B cell (primary cell): Measurements from ENCODE around the gene ERN1. TPM values are rescaled to one million over a fixed set of nuclear protein-coding genes. Genes with fewer than 3 reads are reported as not detected.

ENCODE experiments used
- ATAC-seq: fragments of 200-7000 bp; cut with Tn5 transposase; one replicate; pipeline ENCODE4 v1.10.0; 2021; ENCODE audit warnings: low read depth, mild to moderate bottlenecking, moderate number of reproducible peaks, moderate library complexity
- CTCF ChIA-PET: fragments of 350-600 bp; sonication (Branson Sonifier 250); formaldehyde crosslinking; loops from one replicate; lab custom pipeline; 2021; ENCODE audit warnings: antibody characterized with exemption, inconsistent platforms; lab: Charles Lee
- POLR2A ChIA-PET: fragments of 350-600 bp; sonication (Branson Sonifier 250); formaldehyde crosslinking; loops from one replicate; lab custom pipeline; 2021; ENCODE audit warnings: antibody characterized with exemption; lab: Charles Lee
- DNase-seq: peaks from one replicate; pipeline ENCODE4 v3.0.0; 2013
- H2AFZ ChIP-seq: 2 replicates; pipeline ENCODE4 v1.6.1; 2012; ENCODE audit warnings: mild to moderate bottlenecking, low read depth, low read length; ENCODE audit not compliant: insufficient read depth, poor library complexity, severe bottlenecking
- H3K27ac ChIP-seq, 2 donors: 1 replicate in 1 of 2; 2 replicates in 1 of 2; pipeline ENCODE4 v1.5.1; 2012 to 2013; ENCODE audit warnings: low read length in 2 of 2, mild to moderate bottlenecking in 2 of 2, moderate library complexity in 1 of 2
- H3K27me3 ChIP-seq, 4 experiments: fragments of 200-600 bp in 1 of 4; sonication (generic) in 1 of 4; replicated peaks in 1 of 4; 1 replicate in 2 of 4; 2 replicates in 2 of 4; pipeline versions ENCODE4 v1.6.1 to v1.7.0; 2013 to 2016; ENCODE audit warnings: low read length in 3 of 4, mild to moderate bottlenecking in 2 of 4, mixed read lengths in 1 of 4, moderate library complexity in 1 of 4; ENCODE audit not compliant: insufficient read depth in 4 of 4, control insufficient read depth in 3 of 4; ENCODE audit errors: control extremely low read depth in 1 of 4
- H3K36me3 ChIP-seq, 2 experiments: replicated peaks in 1 of 2; 1 replicate in 1 of 2; 2 replicates in 1 of 2; pipeline versions ENCODE4 v1.6.1 to v1.7.1; 2013; ENCODE audit warnings: low read length in 1 of 2; ENCODE audit not compliant: insufficient read depth in 2 of 2, control insufficient read depth in 1 of 2; ENCODE audit errors: control extremely low read depth in 1 of 2, extremely low read depth in 1 of 2
- H3K4me1 ChIP-seq, 2 donors: fragments of 200-600 bp in 1 of 2; sonication (generic) in 1 of 2; 1 replicate in 1 of 2; 2 replicates in 1 of 2; pipeline versions ENCODE4 v1.5.1 to v1.6.1; 2013 to 2017; ENCODE audit warnings: low read length in 2 of 2; ENCODE audit not compliant: control insufficient read depth in 2 of 2, insufficient read depth in 2 of 2
- H3K4me2 ChIP-seq: replicated peaks from 2 replicates; pipeline ENCODE3; 2012; ENCODE audit warnings: mild to moderate bottlenecking, low read depth, low read length; ENCODE audit not compliant: poor library complexity, severe bottlenecking
- H3K4me3 ChIP-seq, 5 experiments: fragments of 200-600 bp in 1 of 5; sonication (generic) in 1 of 5; 1 replicate in 3 of 5; 2 replicates in 2 of 5; pipeline versions ENCODE4 v1.5.1 to v1.7.0; 2011 to 2016; ENCODE audit warnings: low read length in 4 of 5, mild to moderate bottlenecking in 4 of 5, low read depth in 2 of 5, control low read depth in 1 of 5, moderate library complexity in 1 of 5; ENCODE audit not compliant: insufficient read depth in 1 of 5; ENCODE audit errors: control extremely low read depth in 1 of 5, extremely low read depth in 1 of 5
- H3K79me2 ChIP-seq: fragments of 200-600 bp; sonication (generic); one replicate; pipeline ENCODE4 v1.6.0; 2016; ENCODE audit warnings: low read length; ENCODE audit not compliant: control insufficient read depth, insufficient read depth
- H3K9ac ChIP-seq: fragments of 200-600 bp; sonication (generic); 2 replicates; pipeline ENCODE4 v1.6.1; 2017; ENCODE audit warnings: mild to moderate bottlenecking, low read length, moderate library complexity
- H3K9me3 ChIP-seq, 3 donors: one replicate each; pipeline versions ENCODE4 v1.6.1 to v1.7.1; 2013; ENCODE audit warnings: low read length in 2 of 3; ENCODE audit not compliant: control insufficient read depth in 2 of 3, insufficient read depth in 1 of 3; ENCODE audit errors: control extremely low read depth in 1 of 3
- H4K20me1 ChIP-seq: 2 replicates; pipeline ENCODE4 v1.6.0; 2012; ENCODE audit warnings: mild to moderate bottlenecking, low read length; ENCODE audit not compliant: insufficient read depth, control insufficient read depth, poor library complexity, severe bottlenecking
- H3K27ac Mint-ChIP-seq: one replicate; pipeline ENCODE4 v1.8.0; 2021; ENCODE audit warnings: mixed read lengths
- H3K27me3 Mint-ChIP-seq: one replicate; pipeline ENCODE4 v1.8.0; 2021; ENCODE audit warnings: mixed read lengths
- H3K4me1 Mint-ChIP-seq: one replicate; pipeline ENCODE4 v1.8.0; 2021; ENCODE audit warnings: mixed read lengths
- H3K4me3 Mint-ChIP-seq: one replicate; pipeline ENCODE4 v1.8.0; 2021; ENCODE audit warnings: mixed read lengths
- H3K9me3 Mint-ChIP-seq: one replicate; pipeline ENCODE4 v1.8.0; 2022; ENCODE audit warnings: mixed read lengths; ENCODE audit not compliant: insufficient read depth
- CTCF ChIP-seq: fragments of 200-600 bp; IDR thresholded peaks from one replicate; pipeline ENCODE4 v1.8.0; 2022; ENCODE audit warnings: antibody characterized with exemption, mild to moderate bottlenecking
- EZH2 ChIP-seq: IDR thresholded peaks from 2 replicates; pipeline ENCODE4 v1.6.1; 2012; ENCODE audit warnings: borderline replicate concordance, low read depth, mild to moderate bottlenecking, moderate library complexity, low read length; ENCODE audit not compliant: insufficient read depth, poor library complexity, severe bottlenecking
- WGBS: methylation state at CpG from one replicate; pipeline ENCODE4 v1.1.5; 2013; ENCODE audit warnings: missing lambda C conversion rate; ENCODE audit not compliant: insufficient coverage; 5-methylcytosine and 5-hydroxymethylcytosine counted together
- intact Hi-C: fragments of 100-400 bp; cut with micrococcal nuclease; formaldehyde crosslinking; loops from one replicate; pipeline ENCODE4 v1.10.0; 2022
- polyA plus RNA-seq: library from polyadenylated mRNA; depleted of rRNA; stranded (reverse); fragments of >200 nt; gene quantifications from 2 replicates; pipeline ENCODE4 v1.2.3, GENCODE V29; 2012
- total RNA-seq, 2 donors: library from RNA; stranded (reverse); fragments of 120-200 nt in 1 of 2; gene quantifications; 1 replicate in 1 of 2; 2 replicates in 1 of 2; pipeline versions ENCODE4 v1.2.3 to v1.2.4, GENCODE V29; 2013 to 2022

The ERN1 gene
- total and polyA plus RNA-seq, 2 donors (not counting 1 experiment from before 2014, with no cell fraction given): 7.0 to 19.4 TPM

- Histone ChIP-seq H3K79me2 (no peaks in the 10 kb centered on the region), H3K9ac (no peak overlapping the region), H3K27me3 (no peaks in the 10 kb centered on the region), H3K4me3 (no peak overlapping the region), H2AFZ (no peak overlapping the region), H4K20me1 (no peaks in the 10 kb centered on the region), H3K4me2 (no peak overlapping the region), H3K4me1 (no peaks in the 10 kb centered on the region), H3K27ac (no peak overlapping the region), H3K9me3 (no peaks in the 10 kb centered on the region), H3K36me3 (no peaks in the 10 kb centered on the region)
- ATAC-seq (no peak), DNase-seq (no peak)
- no CpG with 5 or more reads among the region's 2 CpGs for WGBS
- no peak overlapping the region for H3K4me3 Mint-ChIP-seq
- TF ChIP-seq CTCF (no peak), EZH2 (no peak)
- no peak overlapping the region for H3K27ac Mint-ChIP-seq
- H3K27me3 Mint-ChIP-seq: no peaks in the 10 kb centered on the region
- POLR2A ChIA-PET: interaction anchor here (0.8 kb wide), 1 partner anchor 286 kb away, joined by 3 read pairs; no protein-coding TSS in a partner anchor
- H3K9me3 Mint-ChIP-seq: no peaks in the 10 kb centered on the region
- CTCF ChIA-PET: interaction anchor here (16.3 kb wide), 1 partner anchor 109 kb away, joined by 655 read pairs; no protein-coding TSS in a partner anchor
- intact Hi-C loops: no loop called here
- no peaks in the 10 kb centered on the region for H3K4me1 Mint-ChIP-seq
These were observed 8.5 kb upstream of the ERN1 start for GRCh38 chr17:64138441-64138840.

GRCh38 chr17:64135000-64135399 lies 5.1 kb upstream of the ERN1 start:
- Mint-ChIP-seq H3K27ac (no peak overlapping the region), H3K4me1 (peaks cover 13% of the 10 kb centered on the region), H3K9me3 (no peaks in the 10 kb centered on the region), H3K27me3 (no peaks in the 10 kb centered on the region), H3K4me3 (no peak overlapping the region)
- H3K79me2 ChIP-seq: no peaks in the 10 kb centered on the region
- H3K4me2 ChIP-seq: no peak overlapping the region
- H4K20me1 ChIP-seq: no peaks in the 10 kb centered on the region
- ChIA-PET POLR2A (no interaction called here), CTCF (interaction anchor here (1.0 to 16.3 kb wide), 13 partner anchors 10 to 246 kb away, joined by 3 to 655 read pairs (median 29); partner anchors contain the start of genes CSHL1 and ICAM2)
- no peaks in the 10 kb centered on the region for H3K9me3 ChIP-seq
- no peak overlapping the region for H3K4me3 ChIP-seq
- DNase-seq (no peak), ATAC-seq (no peak)
- H3K27ac ChIP-seq: no peak overlapping the region
- 94% methylated on average over 5 of the region's 6 CpGs for WGBS
- intact Hi-C loops: loop anchor here (5.0 kb wide), 3 partner anchors 73 to 248 kb away; no protein-coding TSS in a partner anchor
- peaks cover 6 to 16% of the 10 kb centered on the region in 2 donors for H3K4me1 ChIP-seq
- H2AFZ ChIP-seq: no peak overlapping the region
- no peak for TF ChIP-seq CTCF
- TF ChIP-seq EZH2: no peak
- H3K9ac ChIP-seq: no peak overlapping the region
- no peaks in the 10 kb centered on the region for H3K36me3 ChIP-seq
- no peaks in the 10 kb centered on the region for H3K27me3 ChIP-seq
